ENCODE data around the gene IFT122.

The IFT122 gene

GRCh38 chr3:129549006-129549800 is 109.2 kb downstream of the IFT122 start:
- no peak for TF ChIP-seq CTCF (IDR thresholded peaks at IDR 0.05; ENCODE audit: low read depth, low read length)
- in situ Hi-C loops (cut with HindIII; ENCODE audit: low sequenced_read_pairs), result no loop called here
- peak; percentile 23 for DNase-seq (ENCODE audit: low read depth, low spot score)
- H3K4me3 ChIP-seq (ENCODE audit: low read depth, low read length), result no peak overlapping the region

GRCh38 chr3:129549805-129550204 is 109.8 kb downstream of the IFT122 start:
- H3K4me3 ChIP-seq (ENCODE audit: low read depth, low read length), result no peak overlapping the region
- in situ Hi-C loops (cut with HindIII; ENCODE audit: low sequenced_read_pairs), result no loop called here
- no peak for DNase-seq (ENCODE audit: low read depth, low spot score)
- TF ChIP-seq CTCF (IDR thresholded peaks at IDR 0.05; ENCODE audit: low read depth, low read length), result no peak

GRCh38 chr3:129552287-129553050 is 112.4 kb downstream of the IFT122 start:
- no peak overlapping the region for H3K4me3 ChIP-seq (ENCODE audit: low read depth, low read length)
- DNase-seq (ENCODE audit: low read depth, low spot score), result no peak
- in situ Hi-C loops (cut with HindIII; ENCODE audit: low sequenced_read_pairs), result no loop called here
- TF ChIP-seq CTCF (IDR thresholded peaks at IDR 0.05; ENCODE audit: low read depth, low read length), result no peak

GRCh38 chr3:129553171-129553570 is 113.1 kb downstream of the IFT122 start:
- H3K4me3 ChIP-seq (ENCODE audit: low read depth, low read length), result no peak overlapping the region
- TF ChIP-seq CTCF (IDR thresholded peaks at IDR 0.05; ENCODE audit: low read depth, low read length), result no peak
- in situ Hi-C loops (cut with HindIII; ENCODE audit: low sequenced_read_pairs), result no loop called here

GRCh38 chr3:129553719-129554118 is 113.7 kb downstream of the IFT122 start:
- no peak for TF ChIP-seq CTCF (IDR thresholded peaks at IDR 0.05; ENCODE audit: low read depth, low read length)
- DNase-seq (ENCODE audit: low read depth, low spot score), result no peak
- H3K4me3 ChIP-seq (ENCODE audit: low read depth, low read length), result no peak overlapping the region
- in situ Hi-C loops (cut with HindIII; ENCODE audit: low sequenced_read_pairs), result no loop called here

More at GRCh38 chr3:129553171-129553570, 113.1 kb downstream of the IFT122 start:
- DNase-seq (ENCODE audit: low read depth, low spot score), result no peak

- TF ChIP-seq CTCF (IDR thresholded peaks at IDR 0.05; ENCODE audit: low read depth, low read length), result no peak
- in situ Hi-C loops (cut with HindIII; ENCODE audit: low sequenced_read_pairs), result no loop called here
- no peak overlapping the region for H3K4me3 ChIP-seq (ENCODE audit: low read depth, low read length)
- no peak for DNase-seq (ENCODE audit: low read depth, low spot score)
These were observed 114.5 kb downstream of the IFT122 start for GRCh38 chr3:129554356-129555152.
